Ovary (tissue), 3 donors: Measurements from ENCODE around the gene DOCK4.

Source experiments
- EP300 ChIP-seq: sonication (generic); formaldehyde crosslinking; IDR thresholded peaks from one replicate; pipeline ENCODE4 v1.6.1; 2017; ENCODE audit warnings: antibody characterized with exemption
- POLR2A ChIP-seq: fragments of 450-650 bp; IDR thresholded peaks from one replicate; pipeline ENCODE4 v1.6.1; 2017; ENCODE audit warnings: antibody characterized with exemption, mild to moderate bottlenecking, moderate library complexity
- TF ChIP-seq, protein P1 (sequence below), 3 donors: fragments of 450-650 bp in 2 of 3; fragments of 200-600 bp in 1 of 3; IDR thresholded peaks; one replicate each; pipeline versions ENCODE4 v1.5.1 to v1.8.0; 2016 to 2022; ENCODE audit warnings: antibody characterized with exemption in 3 of 3, mild to moderate bottlenecking in 1 of 3
- donor health status: DM: no; HTN: no; CAD: no.

DNA sequence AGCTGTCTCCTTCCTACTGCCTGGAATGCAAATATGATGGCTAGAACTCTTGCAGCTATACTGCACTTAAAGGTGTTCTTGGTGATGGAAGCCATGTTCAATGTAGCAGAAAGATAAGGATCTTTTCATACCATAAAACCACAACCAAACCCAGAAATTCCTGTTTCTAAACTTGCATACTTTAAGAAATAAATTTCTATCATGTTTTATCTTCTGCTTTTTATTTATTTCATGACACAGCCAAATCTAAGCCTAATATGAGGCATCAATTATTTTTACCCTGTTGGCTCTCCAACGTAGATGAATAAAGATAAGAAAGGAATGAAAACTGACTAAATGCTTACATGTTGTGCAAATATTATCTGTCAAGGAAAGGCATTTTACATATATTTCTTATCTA is 224.1 kb downstream of the DOCK4 start:
- TF ChIP-seq, protein P1, sequence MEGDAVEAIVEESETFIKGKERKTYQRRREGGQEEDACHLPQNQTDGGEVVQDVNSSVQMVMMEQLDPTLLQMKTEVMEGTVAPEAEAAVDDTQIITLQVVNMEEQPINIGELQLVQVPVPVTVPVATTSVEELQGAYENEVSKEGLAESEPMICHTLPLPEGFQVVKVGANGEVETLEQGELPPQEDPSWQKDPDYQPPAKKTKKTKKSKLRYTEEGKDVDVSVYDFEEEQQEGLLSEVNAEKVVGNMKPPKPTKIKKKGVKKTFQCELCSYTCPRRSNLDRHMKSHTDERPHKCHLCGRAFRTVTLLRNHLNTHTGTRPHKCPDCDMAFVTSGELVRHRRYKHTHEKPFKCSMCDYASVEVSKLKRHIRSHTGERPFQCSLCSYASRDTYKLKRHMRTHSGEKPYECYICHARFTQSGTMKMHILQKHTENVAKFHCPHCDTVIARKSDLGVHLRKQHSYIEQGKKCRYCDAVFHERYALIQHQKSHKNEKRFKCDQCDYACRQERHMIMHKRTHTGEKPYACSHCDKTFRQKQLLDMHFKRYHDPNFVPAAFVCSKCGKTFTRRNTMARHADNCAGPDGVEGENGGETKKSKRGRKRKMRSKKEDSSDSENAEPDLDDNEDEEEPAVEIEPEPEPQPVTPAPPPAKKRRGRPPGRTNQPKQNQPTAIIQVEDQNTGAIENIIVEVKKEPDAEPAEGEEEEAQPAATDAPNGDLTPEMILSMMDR (IDR thresholded peaks at IDR 0.05), result no peak
- TF ChIP-seq POLR2A (no peak), EP300 (no peak)
